Measurements from ENCODE around the gene DNER. TPM values are rescaled to one million over a fixed set of nuclear protein-coding genes. Genes with fewer than 3 reads are reported as not detected.
A peak's percentile ranks its signal among the peaks of the same experiment; 100 is the strongest.
"Not testable (repeated sequence)": the region's sequence is repeated elsewhere in the genome, so short reads cannot be mapped to it uniquely, and the experiment has no call there.

DNER gene
- total RNA-seq, 1 donor: not detected

GRCh38 chr2:229348128-229348527 lies 366.2 kb downstream of the DNER start:
- no peak for DNase-seq (ENCODE audit: low read depth in 2 of 3, low spot score in 2 of 3)

- no peak for DNase-seq (ENCODE audit: low read depth in 2 of 3, low spot score in 2 of 3)
Observed at GRCh38 chr2:229346816-229347540, 367.4 kb downstream of the DNER start.

GRCh38 chr2:229344955-229345354 lies 369.4 kb downstream of the DNER start:
- DNase-seq (ENCODE audit: low read depth in 2 of 3, low spot score in 2 of 3): no peak

GRCh38 chr2:229344151-229344551 lies 370.2 kb downstream of the DNER start:
- DNase-seq (ENCODE audit: low read depth in 2 of 3, low spot score in 2 of 3): no peak

- no peak for DNase-seq (ENCODE audit: low read depth in 2 of 3, low spot score in 2 of 3)
Observed at GRCh38 chr2:229343661-229344060, 370.7 kb downstream of the DNER start.

GRCh38 chr2:229342376-229342775 lies 372.0 kb downstream of the DNER start:
- no peak for DNase-seq (ENCODE audit: low read depth in 2 of 3, low spot score in 2 of 3)

- DNase-seq (ENCODE audit: low read depth in 2 of 3, low spot score in 2 of 3): no peak
Observed at GRCh38 chr2:229340086-229340760, 374.1 kb downstream of the DNER start.

DNA sequence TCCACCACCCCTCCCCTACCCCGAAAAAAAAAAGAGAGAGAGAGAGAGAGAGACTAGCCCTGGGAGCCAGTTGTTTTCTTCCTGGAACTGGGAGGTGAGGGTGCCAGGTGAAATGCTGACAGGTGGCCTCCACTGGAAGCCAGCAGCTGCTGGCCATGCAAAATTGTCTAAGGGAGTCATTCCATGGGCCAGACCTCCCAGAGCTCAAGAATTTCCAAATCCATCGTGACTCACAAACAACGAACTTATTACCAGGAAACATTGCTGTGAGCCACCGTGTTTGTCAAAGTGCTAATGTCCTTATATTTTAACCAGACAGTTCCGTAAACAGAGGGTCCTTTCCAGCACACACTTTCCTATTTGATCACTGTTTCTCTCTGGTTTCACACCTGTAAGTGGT lies 374.7 kb downstream of the DNER start:
- DNase-seq (ENCODE audit: low read depth in 2 of 3, low spot score in 2 of 3): no peak

GRCh38 chr2:229339171-229339570 lies 375.2 kb downstream of the DNER start:
- not testable (repeated sequence) for DNase-seq (ENCODE audit: low read depth in 2 of 3, low spot score in 2 of 3)

DNA sequence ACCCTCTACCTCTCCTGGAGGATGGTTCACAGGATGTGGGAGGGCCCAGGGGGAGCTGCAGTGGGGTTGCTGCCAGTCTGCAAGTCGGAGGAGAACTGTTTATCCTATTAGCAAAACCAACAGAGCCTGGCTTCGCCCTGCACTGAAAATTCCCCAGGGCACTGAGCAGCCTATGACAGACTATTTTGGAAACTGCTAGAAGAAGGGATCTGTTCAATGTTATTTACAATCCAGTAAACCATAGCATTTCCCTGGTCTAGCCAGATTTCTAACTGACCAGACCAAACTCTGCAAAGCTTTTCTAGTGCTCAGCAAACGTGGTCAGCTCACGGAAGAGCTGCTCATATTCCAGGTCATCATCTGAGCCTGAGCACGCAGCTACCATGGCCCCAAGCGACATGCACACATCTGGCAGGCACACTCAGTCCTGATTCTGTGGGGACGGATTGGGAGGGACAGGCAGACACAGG lies 378.4 kb downstream of the DNER start:
- DNase-seq (ENCODE audit: low read depth in 2 of 3, low spot score in 2 of 3): no peak

- no peak for DNase-seq (ENCODE audit: low read depth in 2 of 3, low spot score in 2 of 3)
Observed at GRCh38 chr2:229335330-229335729, 379.0 kb downstream of the DNER start.

- peak in 2 of 3 donors; percentile 14 to 66 for DNase-seq (ENCODE audit: low read depth in 2 of 3, low spot score in 2 of 3)
Observed at GRCh38 chr2:229330952-229331351, 383.4 kb downstream of the DNER start.

DNA sequence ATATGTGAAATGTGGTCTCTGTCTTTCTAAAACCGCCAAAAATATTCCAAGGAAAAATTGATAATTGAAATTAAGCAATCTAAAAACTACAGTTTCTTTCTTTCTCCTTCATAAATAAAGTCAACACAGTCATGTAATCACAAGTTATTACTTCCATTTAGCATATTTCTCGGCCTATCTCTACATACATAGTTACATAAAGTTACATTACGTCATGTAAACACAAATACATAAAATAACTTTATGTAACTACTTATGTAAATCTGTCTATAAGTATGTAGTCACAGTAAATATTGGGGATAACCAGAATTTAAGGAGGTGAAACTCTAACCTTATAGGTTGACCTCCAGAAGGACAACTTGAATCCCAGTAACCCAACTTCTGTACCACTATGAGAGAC lies 394.8 kb downstream of the DNER start:
- DNase-seq (ENCODE audit: low read depth in 2 of 3, low spot score in 2 of 3): no peak

DNA sequence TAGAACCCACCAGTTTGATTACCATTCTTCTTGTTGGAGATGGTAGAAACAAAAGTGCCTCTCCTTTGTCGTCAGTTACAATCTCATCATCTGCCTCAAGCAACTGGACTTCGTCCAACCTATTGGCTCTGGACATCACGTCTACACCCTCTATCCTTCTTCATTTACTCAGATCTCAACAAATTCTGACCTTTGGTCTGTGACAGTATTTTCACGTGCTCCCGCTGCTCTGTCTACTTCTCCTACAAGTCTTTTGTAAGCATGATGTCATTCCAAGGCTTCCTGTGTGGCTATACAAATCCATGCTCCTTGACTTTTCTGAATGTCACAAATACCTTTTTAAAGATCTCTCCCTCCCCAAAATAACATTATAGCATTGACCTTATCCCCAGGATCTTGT lies 400.2 kb downstream of the DNER start:
- DNase-seq (ENCODE audit: low read depth in 2 of 3, low spot score in 2 of 3): no peak

DNA sequence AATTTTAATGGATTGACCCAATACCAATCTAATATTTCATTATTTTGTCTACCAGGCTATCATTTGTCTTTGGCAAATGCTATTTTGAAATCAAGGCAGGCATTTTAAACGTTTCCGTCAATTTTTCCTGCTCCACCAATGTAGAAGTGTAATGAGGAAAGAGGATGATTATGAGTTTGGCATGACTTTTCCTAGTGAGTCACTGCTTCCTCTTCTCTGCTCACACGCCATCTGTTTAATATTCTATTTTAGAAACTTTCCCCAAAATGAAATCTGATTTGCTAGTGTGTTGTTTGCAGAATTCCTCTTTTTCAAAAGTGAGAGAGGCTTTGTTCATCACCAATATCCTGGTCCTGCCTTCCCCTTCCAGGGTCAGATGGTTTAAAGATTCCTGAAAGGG lies 400.8 kb downstream of the DNER start:
- DNase-seq (ENCODE audit: low read depth in 2 of 3, low spot score in 2 of 3): no peak

Small RNA genes lying within 50 kb of the gene (small RNA-seq; reads per million reads assigned to genes)
- not detected for gene RNU7-9P

Other genes starting within 250 kb of the DNER start
- 78.6 TPM for gene TRIP12, start 207.5 kb upstream of the DNER start, total RNA-seq
- gene FBXO36, start 207.9 kb upstream of the DNER start, total RNA-seq: 1.9 TPM